NOMO-1 treated with DMSO at 0.1 percent for 48 hours (cell line): ENCODE results near the gene SPOP.
A peak's percentile ranks its signal among the peaks of the same experiment; 100 is the strongest.
"Not testable (repeated sequence)": the region's sequence is repeated elsewhere in the genome, so short reads cannot be mapped to it uniquely, and the experiment has no call there.

Source experiments
- DNase-seq: peaks from one replicate; lab custom pipeline; 2025; ENCODE audit not compliant: unreplicated experiment; lab: John Stamatoyannopoulos, UW

SPOP gene

DNA sequence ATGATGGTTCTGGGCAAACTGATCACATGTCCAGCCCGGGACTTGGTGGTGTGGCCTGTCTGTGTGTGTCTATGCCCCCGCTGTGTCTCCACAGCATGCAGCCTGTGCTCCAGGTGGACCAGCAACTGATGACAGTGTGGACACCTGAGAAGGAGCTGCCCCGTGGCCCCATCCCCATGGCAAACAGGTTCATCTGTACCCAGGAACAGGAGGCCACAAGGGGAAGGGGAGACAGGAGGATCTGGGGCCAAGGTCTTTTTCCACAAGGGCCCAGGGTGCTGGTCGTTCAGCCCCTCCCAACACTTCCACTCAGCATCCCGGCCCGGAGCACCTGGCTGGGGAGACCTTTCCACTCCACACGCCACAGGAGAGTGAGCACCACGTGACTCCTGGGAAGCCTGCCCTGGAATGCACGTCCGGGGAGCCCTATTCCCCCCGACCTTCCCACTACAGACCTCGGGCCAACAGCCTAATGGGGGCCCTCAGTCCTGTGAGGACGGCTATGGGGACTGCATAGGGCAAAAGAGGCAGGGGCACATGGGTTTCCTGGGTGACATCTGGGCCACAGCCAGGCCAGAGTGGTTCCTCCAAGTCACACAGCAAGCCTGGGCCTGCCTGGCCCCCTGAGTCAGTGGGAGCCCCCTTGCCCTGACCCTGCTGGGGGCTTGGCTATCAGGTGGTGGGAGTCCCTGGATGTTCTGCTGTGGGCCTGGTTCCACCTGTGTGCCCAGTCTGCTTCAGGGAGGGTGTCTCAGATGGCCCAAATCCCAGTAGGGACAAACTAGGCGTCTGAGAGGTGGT lies 123.0 kb downstream of the SPOP start:
- no peak for DNase-seq

DNA sequence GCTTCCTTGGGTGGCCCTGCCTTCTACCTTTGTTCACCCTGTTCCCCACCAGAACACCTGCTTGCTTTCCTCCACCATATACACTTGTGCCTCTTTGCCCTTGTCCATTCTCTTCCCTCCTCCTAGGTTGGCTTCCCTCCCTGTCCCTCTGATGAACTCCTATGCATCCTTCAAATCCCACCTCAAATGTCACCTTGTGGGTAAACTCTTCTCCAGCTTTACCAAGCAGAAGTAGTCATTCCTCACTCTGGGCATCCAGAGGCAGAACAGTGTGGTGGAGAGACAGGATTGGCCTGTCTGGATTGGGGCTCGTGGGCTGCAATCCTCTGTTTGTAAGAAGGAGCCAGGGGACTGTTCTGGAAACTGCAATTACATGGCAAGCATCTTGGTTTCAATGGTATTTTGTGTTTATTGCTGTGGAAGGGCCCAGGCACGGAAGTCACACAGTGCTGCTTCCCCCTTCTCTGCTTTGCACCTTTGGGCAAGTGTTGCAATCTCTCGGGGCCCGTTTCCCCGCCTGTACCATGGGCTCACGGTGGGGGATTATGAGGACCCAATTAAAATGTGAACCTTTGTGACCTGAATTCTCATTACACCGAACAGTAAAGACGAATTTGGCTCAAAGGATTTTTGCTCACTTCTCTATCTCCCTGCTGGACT lies 124.1 kb downstream of the SPOP start:
- DNase-seq: peak; percentile 53

DNA sequence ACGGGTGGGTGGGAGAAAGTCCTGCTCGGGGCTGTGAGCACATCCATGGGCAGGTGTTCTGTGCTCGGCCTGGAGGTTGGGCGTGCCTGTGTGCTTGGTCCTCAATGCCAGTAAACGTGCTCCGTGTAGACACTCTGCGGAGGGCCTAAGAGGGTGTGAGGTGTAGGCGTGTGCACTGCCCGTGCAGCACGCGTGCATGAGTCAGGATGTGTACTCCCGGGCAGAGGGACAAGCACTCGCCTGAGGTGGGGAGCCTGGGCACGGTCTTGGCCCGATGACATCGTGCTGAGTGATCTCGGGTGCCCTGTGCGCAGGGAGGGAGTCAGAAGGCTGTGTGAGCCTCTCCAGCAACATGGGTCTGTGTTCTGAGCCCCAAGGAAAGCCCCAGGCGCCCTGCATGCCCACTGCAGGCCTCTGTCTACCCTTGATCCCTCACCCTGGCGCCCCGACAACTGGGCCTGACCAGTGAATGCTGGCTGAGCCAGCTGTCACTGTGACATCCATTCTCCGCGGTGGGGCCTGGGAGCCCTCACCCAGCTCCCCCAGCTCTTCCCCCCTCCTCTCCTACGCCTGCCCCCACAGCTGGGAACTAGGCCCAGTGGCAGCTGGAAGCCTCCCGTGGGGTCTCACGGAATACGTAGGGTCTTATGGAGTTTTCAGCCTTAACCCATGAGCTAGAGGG lies 125.7 kb downstream of the SPOP start:
- no peak for DNase-seq

DNA sequence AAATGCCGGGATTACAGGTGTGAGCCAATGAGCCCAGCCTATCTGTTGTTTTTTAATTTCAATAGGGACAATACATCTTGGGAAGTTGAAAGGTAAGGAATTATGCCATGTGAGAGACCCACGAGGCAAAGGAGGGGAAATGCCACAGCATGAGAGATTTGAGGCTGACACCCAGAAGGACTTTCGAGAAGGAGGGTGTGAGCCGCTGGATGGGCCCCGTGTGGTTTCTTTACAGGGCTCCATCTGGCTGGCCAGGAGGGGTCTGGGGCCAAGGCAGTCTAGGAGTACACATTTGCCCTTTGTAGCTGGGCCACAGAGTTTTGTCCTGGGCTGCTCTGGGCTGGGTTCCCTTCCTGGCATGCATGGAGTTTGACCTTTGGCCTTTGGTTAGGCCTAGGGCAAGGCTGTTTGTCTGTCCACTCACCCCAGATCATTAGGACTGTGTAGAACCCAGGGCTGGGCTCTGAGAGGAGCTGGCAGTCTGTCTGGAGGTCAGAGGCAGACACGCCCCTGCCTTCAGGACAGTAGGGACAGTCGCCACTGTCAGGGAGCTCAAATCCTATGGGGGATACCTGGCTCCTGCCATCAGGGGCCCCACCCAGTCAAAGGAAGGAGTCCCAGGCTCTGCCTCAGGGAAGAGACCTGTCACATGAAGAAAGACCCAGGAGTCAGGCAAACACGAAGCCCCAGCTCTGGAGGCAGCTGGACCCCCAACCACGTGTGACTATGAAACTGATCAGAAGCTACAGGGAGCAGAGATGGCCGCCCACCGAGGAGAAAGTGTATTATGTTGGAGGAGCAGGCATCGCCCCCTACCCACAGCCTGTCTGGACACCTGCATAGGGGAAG lies 126.5 kb downstream of the SPOP start:
- DNase-seq: no peak

DNA sequence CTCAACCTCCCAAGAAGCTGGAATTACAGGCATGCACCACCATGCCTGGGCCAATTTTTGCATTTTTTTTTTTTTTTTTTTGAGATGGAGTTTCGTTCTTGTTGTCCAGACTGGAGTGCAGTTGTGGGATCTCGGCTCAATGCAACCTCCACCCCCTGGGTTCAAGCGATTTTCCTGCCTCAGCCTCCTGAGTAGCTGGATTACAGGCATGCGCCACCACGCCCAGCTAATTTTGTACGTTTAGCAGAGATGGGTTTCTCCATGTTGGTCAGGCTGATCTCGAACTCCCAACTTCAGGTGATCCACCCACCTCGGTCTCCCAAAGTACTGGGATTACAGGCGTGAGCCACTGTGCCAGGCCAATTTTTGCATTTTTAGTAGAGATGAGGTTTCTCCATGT lies 127.1 kb downstream of the SPOP start:
- DNase-seq: not testable (repeated sequence)

DNA sequence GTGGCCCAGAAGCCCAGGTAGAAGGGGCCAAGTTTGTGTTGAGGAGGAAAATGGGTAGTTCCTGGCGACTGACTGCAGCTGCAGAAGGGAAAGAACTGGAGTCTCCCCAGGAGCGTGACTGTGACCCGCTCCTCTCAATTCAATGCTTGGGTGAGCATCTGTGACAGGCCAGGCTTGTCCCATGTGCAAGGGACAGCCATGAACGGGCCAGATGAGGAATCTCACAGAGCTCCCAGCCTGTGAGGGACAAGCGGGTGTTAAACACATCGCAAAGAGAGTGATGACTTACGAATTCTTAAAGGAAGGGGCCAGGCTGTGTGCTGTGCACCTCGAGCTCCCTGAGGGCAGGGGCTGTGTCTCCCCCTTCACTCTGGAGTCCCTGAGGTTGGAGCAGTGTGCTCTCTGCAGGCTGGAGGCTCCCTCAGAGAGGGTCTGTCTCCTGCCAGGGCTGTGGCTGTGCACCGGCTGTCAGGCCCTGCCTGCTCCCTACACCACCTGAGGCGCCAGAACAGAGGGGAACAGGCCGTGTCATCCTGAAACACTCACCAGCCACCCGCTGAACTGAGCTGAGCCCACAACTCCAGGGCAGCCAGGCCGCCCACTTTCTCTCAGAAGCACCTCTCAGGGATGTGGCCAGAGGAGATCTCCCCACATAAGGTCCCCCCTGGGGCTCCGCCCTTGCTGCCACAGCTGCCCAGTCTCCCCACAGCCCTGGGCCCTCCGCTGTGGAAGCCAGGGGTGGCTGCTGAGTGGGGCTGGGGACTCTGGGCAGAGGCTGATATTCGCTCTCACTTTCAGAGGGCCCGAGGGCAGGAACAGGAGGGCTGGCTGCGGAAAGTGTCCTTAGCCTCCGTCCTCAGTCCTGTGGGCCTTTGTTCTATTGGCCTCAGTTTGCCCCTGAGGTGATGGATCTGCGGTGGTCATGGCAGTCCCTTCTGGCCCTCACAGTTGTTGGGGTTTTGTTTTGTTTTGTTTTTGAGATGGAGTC lies 127.9 kb downstream of the SPOP start:
- DNase-seq: no peak

DNA sequence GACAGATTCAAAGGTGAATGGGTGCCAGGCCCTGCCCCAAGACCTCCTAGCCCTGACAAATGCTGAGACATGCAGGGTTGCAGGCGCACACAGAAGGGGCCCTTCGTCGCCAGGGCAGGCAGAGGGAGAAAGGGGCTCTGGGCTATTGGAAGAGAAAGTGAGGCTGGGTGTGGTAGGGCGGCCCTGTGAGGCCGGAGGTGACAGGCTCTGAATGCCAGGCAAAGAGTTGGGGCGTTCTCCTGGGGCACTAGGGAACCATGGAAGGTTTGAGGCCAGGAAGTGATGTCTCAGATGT lies 128.6 kb downstream of the SPOP start:
- no peak for DNase-seq
